Activated naive CD4-positive, alpha-beta T cell treated with anti-CD3 and anti-CD28 coated beads for 36 hours (primary cell): ENCODE data around the gene LEPR. TPM values are rescaled to one million over a fixed set of nuclear protein-coding genes. Genes with fewer than 3 reads are reported as not detected.
"Not testable (repeated sequence)": the region's sequence is repeated elsewhere in the genome, so short reads cannot be mapped to it uniquely, and the experiment has no call there.

ENCODE experiments used
- CTCF ChIA-PET: fragments of 350-600 bp; sonication (Branson Sonifier 250); formaldehyde crosslinking; loops from one replicate; lab custom pipeline; 2021; ENCODE audit warnings: antibody characterized with exemption; lab: Charles Lee
- DNase-seq: peaks from one replicate; pipeline ENCODE4 v3.0.0-alpha.2; 2020
- H3K27ac Mint-ChIP-seq: one replicate; pipeline ENCODE4 v1.8.0; 2021; ENCODE audit warnings: mild to moderate bottlenecking, mixed read lengths
- H3K27me3 Mint-ChIP-seq: one replicate; pipeline ENCODE4 v1.8.0; 2021; ENCODE audit warnings: low read depth, mixed read lengths
- H3K36me3 Mint-ChIP-seq: one replicate; pipeline ENCODE4 v1.8.0; 2021; ENCODE audit warnings: low read depth, mixed read lengths
- H3K4me1 Mint-ChIP-seq: one replicate; pipeline ENCODE4 v1.8.0; 2021; ENCODE audit warnings: low read depth, mixed read lengths
- H3K4me3 Mint-ChIP-seq: one replicate; pipeline ENCODE4 v1.8.0; 2021; ENCODE audit warnings: mild to moderate bottlenecking, moderate library complexity, mixed read lengths
- H3K9me3 Mint-ChIP-seq: one replicate; pipeline ENCODE4 v1.8.0; 2021; ENCODE audit warnings: mixed read lengths
- intact Hi-C: fragments of 100-400 bp; cut with micrococcal nuclease; formaldehyde crosslinking; loops from one replicate; pipeline ENCODE4 v1.15.1; 2023
- total RNA-seq, 2 experiments: library from RNA; stranded (reverse); gene quantifications; one replicate each; pipeline ENCODE4 v1.2.3, GENCODE V29; 2021

Gene LEPR
- total RNA-seq, 2 experiments from 2014 or later = 2.0 to 2.5 TPM

GRCh38 chr1:65443647-65444046, 23.2 kb downstream of the LEPR start:
- no peaks in the 10 kb centered on the region for H3K36me3 Mint-ChIP-seq
- intact Hi-C loops = no loop called here
- H3K9me3 Mint-ChIP-seq = no peaks in the 10 kb centered on the region
- no peak for DNase-seq
- CTCF ChIA-PET = no interaction called here
- H3K4me1 Mint-ChIP-seq = no peaks in the 10 kb centered on the region
- no peak overlapping the region for H3K27ac Mint-ChIP-seq
- no peaks in the 10 kb centered on the region for H3K27me3 Mint-ChIP-seq
- no peak overlapping the region for H3K4me3 Mint-ChIP-seq

GRCh38 chr1:65444128-65444640, 23.7 kb downstream of the LEPR start:
- Mint-ChIP-seq H3K9me3 (no peaks in the 10 kb centered on the region), H3K4me3 (no peak overlapping the region), H3K36me3 (no peaks in the 10 kb centered on the region), H3K27me3 (no peaks in the 10 kb centered on the region), H3K4me1 (no peaks in the 10 kb centered on the region), H3K27ac (no peak overlapping the region)
- CTCF ChIA-PET = no interaction called here
- DNase-seq = no peak
- intact Hi-C loops = no loop called here

GRCh38 chr1:65445837-65446236, 25.4 kb downstream of the LEPR start:
- Mint-ChIP-seq H3K36me3 (no peaks in the 10 kb centered on the region), H3K4me1 (no peaks in the 10 kb centered on the region), H3K27me3 (no peaks in the 10 kb centered on the region), H3K27ac (no peak overlapping the region), H3K4me3 (no peak overlapping the region), H3K9me3 (no peaks in the 10 kb centered on the region)
- no peak for DNase-seq
- intact Hi-C loops = no loop called here
- CTCF ChIA-PET = no interaction called here

- H3K27ac Mint-ChIP-seq = no peak overlapping the region
- intact Hi-C loops = no loop called here
- DNase-seq = no peak
- no peak overlapping the region for H3K4me3 Mint-ChIP-seq
- H3K4me1 Mint-ChIP-seq = no peaks in the 10 kb centered on the region
- H3K36me3 Mint-ChIP-seq = no peaks in the 10 kb centered on the region
- CTCF ChIA-PET = interaction anchor here (0.6 to 1.2 kb wide), 4 partner anchors 10 to 614 kb away, joined by 3 to 4 read pairs (median 3); no protein-coding TSS in a partner anchor
- no peaks in the 10 kb centered on the region for H3K27me3 Mint-ChIP-seq
- no peaks in the 10 kb centered on the region for H3K9me3 Mint-ChIP-seq
Observed at GRCh38 chr1:65449214-65449823, 28.9 kb downstream of the LEPR start.

- H3K4me3 Mint-ChIP-seq, CTCF ChIA-PET, intact Hi-C loops, DNase-seq, H3K27me3 Mint-ChIP-seq, H3K36me3 Mint-ChIP-seq, H3K27ac Mint-ChIP-seq, H3K9me3 Mint-ChIP-seq: not testable (repeated sequence)
- peaks cover 18% of the 10 kb centered on the region for H3K4me1 Mint-ChIP-seq
Observed at GRCh38 chr1:65455678-65456077, 35.2 kb downstream of the LEPR start.

- no peaks in the 10 kb centered on the region for H3K27me3 Mint-ChIP-seq
Observed at GRCh38 chr1:65456481-65456880, 36.0 kb downstream of the LEPR start.

GRCh38 chr1:65457868-65458267, 37.4 kb downstream of the LEPR start:
- Mint-ChIP-seq H3K27me3 (no peaks in the 10 kb centered on the region), H3K27ac (no peak overlapping the region), H3K9me3 (peaks cover 6% of the 10 kb centered on the region), H3K4me3 (no peak overlapping the region), H3K36me3 (no peaks in the 10 kb centered on the region), H3K4me1 (peaks cover 18% of the 10 kb centered on the region)
- intact Hi-C loops = no loop called here
- no peak for DNase-seq
- CTCF ChIA-PET = interaction anchor here (0.7 kb wide), 1 partner anchor 18 kb away, joined by 3 read pairs; no protein-coding TSS in a partner anchor

More at GRCh38 chr1:65456481-65456880, 36.0 kb downstream of the LEPR start:
- Mint-ChIP-seq H3K4me1 (peaks cover 18% of the 10 kb centered on the region), H3K9me3 (peaks cover 6% of the 10 kb centered on the region), H3K4me3 (no peak overlapping the region), H3K36me3 (no peaks in the 10 kb centered on the region), H3K27ac (no peak overlapping the region)
- CTCF ChIA-PET = no interaction called here
- intact Hi-C loops = no loop called here
- DNase-seq = no peak

GRCh38 chr1:65458730-65459396, 38.4 kb downstream of the LEPR start:
- Mint-ChIP-seq H3K4me3 (no peak overlapping the region), H3K9me3 (peaks cover 6% of the 10 kb centered on the region), H3K36me3 (no peaks in the 10 kb centered on the region), H3K27me3 (no peaks in the 10 kb centered on the region), H3K27ac (no peak overlapping the region), H3K4me1 (peaks cover 18% of the 10 kb centered on the region)
- intact Hi-C loops = loop anchor here (1.0 kb wide), 2 partner anchors 223 to 244 kb away; no protein-coding TSS in a partner anchor
- CTCF ChIA-PET = interaction anchor here (0.6 to 2.0 kb wide), 19 partner anchors 10 to 400 kb away, joined by 3 to 17 read pairs (median 3); no protein-coding TSS in a partner anchor
- no peak for DNase-seq

- Mint-ChIP-seq H3K4me1 (peaks cover 18% of the 10 kb centered on the region), H3K4me3 (no peak overlapping the region), H3K36me3 (no peaks in the 10 kb centered on the region), H3K27me3 (no peaks in the 10 kb centered on the region), H3K27ac (no peak overlapping the region), H3K9me3 (peaks cover 6% of the 10 kb centered on the region)
- peak; percentile 12 for DNase-seq
- CTCF ChIA-PET = interaction anchor here (0.6 to 2.0 kb wide), 19 partner anchors 9 to 401 kb away, joined by 3 to 17 read pairs (median 3); no protein-coding TSS in a partner anchor
- intact Hi-C loops = loop anchor here (1.0 kb wide), 2 partner anchors 223 to 244 kb away; no protein-coding TSS in a partner anchor
Observed at GRCh38 chr1:65459397-65459768, 38.9 kb downstream of the LEPR start.

GRCh38 chr1:65465837-65466236, 45.4 kb downstream of the LEPR start:
- intact Hi-C loops, H3K27ac Mint-ChIP-seq, CTCF ChIA-PET, H3K9me3 Mint-ChIP-seq, H3K4me1 Mint-ChIP-seq, DNase-seq, H3K27me3 Mint-ChIP-seq, H3K4me3 Mint-ChIP-seq, H3K36me3 Mint-ChIP-seq: not testable (repeated sequence)

- H3K27me3 Mint-ChIP-seq = no peaks in the 10 kb centered on the region
- no peak for DNase-seq
- no peaks in the 10 kb centered on the region for H3K9me3 Mint-ChIP-seq
- CTCF ChIA-PET = no interaction called here
- no peak overlapping the region for H3K4me3 Mint-ChIP-seq
- no peaks in the 10 kb centered on the region for H3K4me1 Mint-ChIP-seq
- no peaks in the 10 kb centered on the region for H3K36me3 Mint-ChIP-seq
- intact Hi-C loops = no loop called here
- no peak overlapping the region for H3K27ac Mint-ChIP-seq
Observed at GRCh38 chr1:65467536-65467935, 47.1 kb downstream of the LEPR start.

GRCh38 chr1:65469126-65469888, 48.8 kb downstream of the LEPR start:
- no peak overlapping the region for H3K4me3 Mint-ChIP-seq
- no peaks in the 10 kb centered on the region for H3K9me3 Mint-ChIP-seq
- H3K27ac Mint-ChIP-seq = no peak overlapping the region
- no peak for DNase-seq
- H3K36me3 Mint-ChIP-seq = no peaks in the 10 kb centered on the region
- intact Hi-C loops = no loop called here
- no peaks in the 10 kb centered on the region for H3K27me3 Mint-ChIP-seq
- CTCF ChIA-PET = interaction anchor here (1.8 kb wide), 1 partner anchor 9 kb away, joined by 13 read pairs; no protein-coding TSS in a partner anchor
- H3K4me1 Mint-ChIP-seq = no peaks in the 10 kb centered on the region
